ENCODE measurements around the gene DKK3.

Gene DKK3

DNA sequence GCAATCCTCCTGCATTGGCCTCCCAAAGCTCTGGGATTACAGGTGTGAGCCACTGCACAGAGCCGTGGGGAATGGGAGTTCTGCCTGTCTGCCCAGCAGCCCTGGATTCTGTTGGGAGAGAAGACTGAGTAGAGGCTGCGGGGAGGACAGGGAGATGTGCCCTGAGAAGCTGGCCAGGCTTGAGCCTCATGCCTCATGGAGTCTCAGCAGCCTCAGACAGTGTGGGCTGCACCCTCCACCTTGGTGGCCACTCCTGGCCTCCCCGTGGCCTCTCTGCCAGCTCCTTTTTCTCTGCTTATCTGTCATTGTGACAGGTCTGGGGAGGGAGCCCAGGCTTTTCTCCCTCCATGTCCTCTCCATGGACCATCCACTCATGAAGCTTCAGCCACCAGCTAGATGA is 43.2 kb downstream of the DKK3 start:
- H3K4me3 ChIP-seq (ENCODE audit: insufficient read length, low read depth) = no peak overlapping the region
- no peak overlapping the region for H3K9ac ChIP-seq (ENCODE audit: insufficient read length, low read depth)
- H3K27me3 ChIP-seq (ENCODE audit: insufficient read depth, insufficient read length) = no peaks in the 10 kb centered on the region
- H3K36me3 ChIP-seq (ENCODE audit: insufficient read depth, insufficient read length, low read length) = peaks cover 73% of the 10 kb centered on the region
- H3K9me3 ChIP-seq (ENCODE audit: insufficient read depth, low read length) = peaks cover 10% of the 10 kb centered on the region; the same call in 1 of the 2 replicates
- TF ChIP-seq SUZ12 (IDR thresholded peaks at IDR 0.05; ENCODE audit: extremely low read depth, insufficient read depth, insufficient read length) = no peak
- no peak for TF ChIP-seq ZNF274 (IDR thresholded peaks at IDR 0.05; ENCODE audit: low read depth, low read length)
- no peak for TF ChIP-seq YY1 (IDR thresholded peaks at IDR 0.05; ENCODE audit: insufficient read depth, insufficient read length)
- DNase-seq (ENCODE audit: low read depth, low spot score) = no peak
- H3K4me1 ChIP-seq (ENCODE audit: insufficient read depth, insufficient read length) = no peaks in the 10 kb centered on the region

DNA sequence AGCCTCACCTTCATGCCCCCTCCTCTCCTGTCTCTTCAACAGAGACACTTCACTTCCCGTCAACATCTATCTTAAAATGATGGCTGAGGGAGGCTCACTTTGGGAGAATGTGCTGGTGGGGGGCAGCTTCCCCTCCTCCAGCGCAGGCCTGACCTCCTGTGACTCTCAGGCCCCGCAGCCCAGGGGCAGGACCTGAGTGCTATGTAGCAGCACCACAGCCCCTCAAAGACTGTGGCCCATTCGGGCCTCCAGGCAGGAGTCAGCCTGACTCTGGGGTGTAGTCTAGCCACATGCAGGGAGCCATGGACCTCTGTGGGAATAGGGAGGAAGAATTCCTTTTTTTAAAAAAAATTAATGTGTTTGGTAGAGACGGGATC is 43.7 kb downstream of the DKK3 start:
- TF ChIP-seq ZNF274 (IDR thresholded peaks at IDR 0.05; ENCODE audit: low read depth, low read length) (no peak), SUZ12 (IDR thresholded peaks at IDR 0.05; ENCODE audit: extremely low read depth, insufficient read depth, insufficient read length) (no peak), YY1 (IDR thresholded peaks at IDR 0.05; ENCODE audit: insufficient read depth, insufficient read length) (no peak)
- DNase-seq (ENCODE audit: low read depth, low spot score) = no peak

DNA sequence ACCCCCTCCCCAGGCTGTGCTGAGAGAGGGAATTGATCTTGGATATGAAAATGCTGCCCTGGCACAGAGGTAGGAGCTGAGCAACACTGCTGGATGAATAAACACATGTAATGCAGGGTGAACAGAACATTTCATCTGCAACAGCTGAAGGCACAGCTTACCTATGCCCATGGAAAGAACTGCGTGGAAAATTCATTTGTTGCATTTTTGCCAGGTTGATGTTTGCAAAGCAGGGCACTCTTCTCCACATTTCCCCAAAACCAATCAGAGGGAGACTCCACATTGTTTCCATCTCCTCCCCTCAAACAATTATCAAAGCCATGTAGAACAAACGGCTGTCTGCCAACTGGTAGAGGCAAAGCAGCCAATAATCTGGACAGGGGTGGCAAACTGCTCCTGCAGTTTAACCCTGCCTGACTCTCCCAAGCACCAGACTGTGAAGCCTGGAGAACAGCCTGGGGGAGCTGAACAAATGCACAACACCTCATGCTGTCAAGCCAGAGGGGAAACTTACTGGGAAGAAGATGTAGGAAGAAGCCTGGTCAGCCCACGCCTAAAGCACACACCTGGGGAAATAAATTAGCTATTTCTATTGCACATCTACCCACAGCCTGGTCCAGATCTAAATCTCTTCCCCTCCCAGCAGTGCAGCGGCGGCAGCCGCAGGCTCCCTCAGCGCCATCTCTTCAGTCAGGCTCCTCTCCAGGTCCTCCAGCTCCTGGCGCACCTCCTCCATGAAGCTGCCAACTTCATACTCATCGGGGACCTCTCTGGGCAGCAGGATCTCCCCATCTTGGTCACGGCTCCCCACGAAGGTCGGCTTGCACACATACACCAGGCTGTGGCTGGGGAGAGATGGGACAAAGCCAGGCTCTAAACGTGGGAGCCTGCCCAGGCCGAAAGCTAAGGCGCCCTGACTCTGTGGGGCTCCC is 44.3 kb downstream of the DKK3 start:
- Histone ChIP-seq H3K9ac (ENCODE audit: insufficient read length, low read depth) (no peak overlapping the region), H3K9me3 (ENCODE audit: insufficient read depth, low read length) (peaks cover 10% of the 10 kb centered on the region; the same call in 1 of the 2 replicates), H3K4me1 (ENCODE audit: insufficient read depth, insufficient read length) (no peaks in the 10 kb centered on the region), H3K36me3 (ENCODE audit: insufficient read depth, insufficient read length, low read length) (peaks cover 66% of the 10 kb centered on the region), H3K4me3 (ENCODE audit: insufficient read length, low read depth) (no peak overlapping the region), H3K27me3 (ENCODE audit: insufficient read depth, insufficient read length) (no peaks in the 10 kb centered on the region)
- no peak for DNase-seq (ENCODE audit: low read depth, low spot score)
- TF ChIP-seq SUZ12 (IDR thresholded peaks at IDR 0.05; ENCODE audit: extremely low read depth, insufficient read depth, insufficient read length) (no peak), ZNF274 (IDR thresholded peaks at IDR 0.05; ENCODE audit: low read depth, low read length) (no peak)

More for the DNA sequence above, 43.7 kb downstream of the DKK3 start:
- no peak overlapping the region for H3K4me3 ChIP-seq (ENCODE audit: insufficient read length, low read depth)
- no peaks in the 10 kb centered on the region for H3K4me1 ChIP-seq (ENCODE audit: insufficient read depth, insufficient read length)
- H3K9ac ChIP-seq (ENCODE audit: insufficient read length, low read depth) = no peak overlapping the region
- no peaks in the 10 kb centered on the region for H3K27me3 ChIP-seq (ENCODE audit: insufficient read depth, insufficient read length)
- H3K36me3 ChIP-seq (ENCODE audit: insufficient read depth, insufficient read length, low read length) = peaks cover 71% of the 10 kb centered on the region
- H3K9me3 ChIP-seq (ENCODE audit: insufficient read depth, low read length) = peaks cover 10% of the 10 kb centered on the region; the same call in 1 of the 2 replicates

DNA sequence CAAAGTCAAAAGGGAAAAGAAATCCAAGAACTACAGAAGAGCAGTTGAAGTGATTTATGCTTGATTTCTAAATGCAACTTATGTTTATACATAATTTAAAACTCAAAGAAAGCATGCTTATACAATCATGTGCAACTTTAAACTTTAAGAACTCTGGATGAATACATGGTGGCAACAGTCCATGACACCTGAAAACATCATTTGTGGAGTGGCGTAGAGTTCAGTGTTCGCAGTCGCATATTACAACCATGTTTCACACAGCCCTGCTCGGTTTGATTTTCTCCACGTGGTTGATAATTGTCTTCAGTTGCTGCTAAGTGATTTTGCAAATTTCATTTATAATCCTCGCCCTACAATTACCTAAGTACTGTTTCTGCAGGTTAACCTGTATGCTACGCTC is 45.4 kb downstream of the DKK3 start:
- TF ChIP-seq SUZ12 (IDR thresholded peaks at IDR 0.05; ENCODE audit: extremely low read depth, insufficient read depth, insufficient read length) = no peak
- TF ChIP-seq YY1 (IDR thresholded peaks at IDR 0.05; ENCODE audit: insufficient read depth, insufficient read length) = no peak
- no peak for TF ChIP-seq ZNF274 (IDR thresholded peaks at IDR 0.05; ENCODE audit: low read depth, low read length)
- peaks cover 62% of the 10 kb centered on the region for H3K36me3 ChIP-seq (ENCODE audit: insufficient read depth, insufficient read length, low read length)
- H3K4me3 ChIP-seq (ENCODE audit: insufficient read length, low read depth) = no peak overlapping the region
- H3K9me3 ChIP-seq (ENCODE audit: insufficient read depth, low read length) = peaks cover 10% of the 10 kb centered on the region; the same call in 1 of the 2 replicates
- no peaks in the 10 kb centered on the region for H3K4me1 ChIP-seq (ENCODE audit: insufficient read depth, insufficient read length)
- no peak for DNase-seq (ENCODE audit: low read depth, low spot score)
- no peak overlapping the region for H3K9ac ChIP-seq (ENCODE audit: insufficient read length, low read depth)
- H3K27me3 ChIP-seq (ENCODE audit: insufficient read depth, insufficient read length) = no peaks in the 10 kb centered on the region

DNA sequence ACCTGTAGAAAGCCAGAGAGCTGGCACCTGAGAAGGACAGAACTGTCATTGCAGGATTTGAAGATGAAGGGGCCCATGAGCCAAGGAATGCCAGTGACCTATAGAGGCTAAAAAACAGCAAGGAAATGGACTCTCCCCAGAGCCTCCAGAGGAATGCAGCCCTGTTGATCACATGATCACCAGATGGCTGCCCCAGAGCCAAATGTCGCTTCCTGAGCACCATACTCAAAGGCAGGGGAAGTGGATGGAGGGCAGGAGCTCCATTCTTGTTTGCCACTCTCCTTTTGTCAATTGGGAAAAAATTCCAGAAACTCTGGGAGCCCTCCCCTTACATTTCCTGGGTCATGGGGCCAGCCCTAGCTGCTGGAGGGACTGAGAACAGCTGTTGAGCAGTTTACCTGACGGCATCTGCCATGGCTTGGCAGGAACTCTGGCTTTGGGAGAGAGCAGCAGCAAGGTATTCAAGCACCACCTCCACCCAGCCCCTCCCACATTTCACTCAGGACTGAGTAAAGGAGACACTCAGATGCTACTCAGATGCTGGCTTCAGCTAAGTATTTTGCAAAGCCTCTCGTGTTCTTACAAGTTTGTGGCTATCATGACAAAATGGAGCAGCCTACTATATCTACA is 46.9 kb downstream of the DKK3 start:
- Histone ChIP-seq H3K9me3 (ENCODE audit: insufficient read depth, low read length) (peaks cover 10% of the 10 kb centered on the region; the same call in 1 of the 2 replicates), H3K4me3 (ENCODE audit: insufficient read length, low read depth) (no peak overlapping the region), H3K4me1 (ENCODE audit: insufficient read depth, insufficient read length) (no peaks in the 10 kb centered on the region), H3K27me3 (ENCODE audit: insufficient read depth, insufficient read length) (no peaks in the 10 kb centered on the region), H3K9ac (ENCODE audit: insufficient read length, low read depth) (no peak overlapping the region), H3K36me3 (ENCODE audit: insufficient read depth, insufficient read length, low read length) (peaks cover 53% of the 10 kb centered on the region)
- no peak for DNase-seq (ENCODE audit: low read depth, low spot score)
- TF ChIP-seq ZNF274 (IDR thresholded peaks at IDR 0.05; ENCODE audit: low read depth, low read length) (no peak), SUZ12 (IDR thresholded peaks at IDR 0.05; ENCODE audit: extremely low read depth, insufficient read depth, insufficient read length) (no peak), YY1 (IDR thresholded peaks at IDR 0.05; ENCODE audit: insufficient read depth, insufficient read length) (no peak)

DNA sequence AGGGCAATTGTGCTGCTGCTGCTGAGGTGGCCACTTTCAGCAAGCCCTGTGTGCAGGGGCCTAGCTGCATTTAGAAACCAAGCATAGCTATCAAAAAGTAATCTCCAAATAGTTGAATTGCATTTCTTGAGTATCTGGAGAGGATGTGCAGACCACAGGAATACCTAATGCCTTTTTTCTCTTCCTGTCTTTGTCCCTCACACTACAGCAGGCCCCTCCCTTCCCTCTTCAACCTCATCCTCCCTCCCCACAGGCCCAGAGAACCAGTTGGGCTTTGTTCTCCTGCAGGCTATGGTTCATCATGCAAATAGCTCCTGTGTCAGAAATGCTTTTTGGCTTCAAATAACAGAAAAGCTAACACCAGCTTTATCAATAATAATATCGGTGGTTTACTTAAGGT is 47.7 kb downstream of the DKK3 start:
- Histone ChIP-seq H3K27me3 (ENCODE audit: insufficient read depth, insufficient read length) (no peaks in the 10 kb centered on the region), H3K36me3 (ENCODE audit: insufficient read depth, insufficient read length, low read length) (peaks cover 53% of the 10 kb centered on the region), H3K9ac (ENCODE audit: insufficient read length, low read depth) (no peak overlapping the region), H3K9me3 (ENCODE audit: insufficient read depth, low read length) (peaks cover 10% of the 10 kb centered on the region; the same call in 1 of the 2 replicates), H3K4me1 (ENCODE audit: insufficient read depth, insufficient read length) (no peaks in the 10 kb centered on the region), H3K4me3 (ENCODE audit: insufficient read length, low read depth) (no peak overlapping the region)
- no peak for TF ChIP-seq SUZ12 (IDR thresholded peaks at IDR 0.05; ENCODE audit: extremely low read depth, insufficient read depth, insufficient read length)
- no peak for DNase-seq (ENCODE audit: low read depth, low spot score)

DNA sequence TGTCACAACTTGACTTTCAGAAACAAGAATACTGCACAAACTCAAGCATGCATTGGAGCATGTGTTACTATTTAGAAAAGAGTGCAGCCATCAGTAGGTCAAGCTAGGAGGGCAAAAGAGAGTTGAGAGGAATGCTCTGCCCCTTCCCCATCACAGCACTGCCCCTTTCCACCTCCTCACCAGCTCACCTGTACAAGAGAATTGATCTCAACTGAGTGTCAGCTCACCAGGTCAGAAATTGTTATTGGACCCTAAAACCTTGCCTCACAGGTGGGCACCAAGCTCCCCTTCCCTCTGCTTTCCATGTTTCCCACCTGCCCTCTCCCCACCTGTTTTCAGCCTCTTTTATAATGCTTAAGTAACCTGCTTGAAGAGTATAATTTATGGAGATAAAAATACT is 48.8 kb downstream of the DKK3 start:
- TF ChIP-seq SUZ12 (IDR thresholded peaks at IDR 0.05; ENCODE audit: extremely low read depth, insufficient read depth, insufficient read length) = no peak
- Histone ChIP-seq H3K27me3 (ENCODE audit: insufficient read depth, insufficient read length) (no peaks in the 10 kb centered on the region), H3K9me3 (ENCODE audit: insufficient read depth, low read length) (peaks cover 10% of the 10 kb centered on the region; the same call in 1 of the 2 replicates), H3K4me1 (ENCODE audit: insufficient read depth, insufficient read length) (no peaks in the 10 kb centered on the region), H3K36me3 (ENCODE audit: insufficient read depth, insufficient read length, low read length) (peaks cover 52% of the 10 kb centered on the region), H3K4me3 (ENCODE audit: insufficient read length, low read depth) (no peak overlapping the region), H3K9ac (ENCODE audit: insufficient read length, low read depth) (no peak overlapping the region)
- no peak for DNase-seq (ENCODE audit: low read depth, low spot score)
